K562 (cell line): ENCODE data around the gene TTLL10. TPM values are rescaled to one million over a fixed set of nuclear protein-coding genes. Genes with fewer than 3 reads are reported as not detected.

Source experiments
- BRF2 ChIP-seq: IDR thresholded peaks from 3 replicates; pipeline ENCODE4 v1.6.1; 2011; ENCODE audit warnings: borderline replicate concordance, mild to moderate bottlenecking; ENCODE audit not compliant: insufficient read length, insufficient read depth
- GABPA ChIP-seq: fragments of 200-800 bp; sonication (Bioruptor generic); conservative IDR thresholded peaks from 2 replicates; pipeline ENCODE4 v1.6.1; 2016; ENCODE audit warnings: low read depth, missing genetic modification characterization, missing compliant biosample characterization
- HBP1 ChIP-seq: fragments of 450-650 bp; formaldehyde crosslinking; IDR thresholded peaks from 2 replicates; pipeline ENCODE4 v1.4.0; 2022; ENCODE audit warnings: missing genetic modification characterization
- KDM1A ChIP-seq, 2 experiments: fragments of 450-650 bp; IDR thresholded peaks; 2 replicates each; pipeline ENCODE4 v1.6.1; 2016; ENCODE audit warnings: mild to moderate bottlenecking in 2 of 2
- MTA2 ChIP-seq: fragments of 450-650 bp; IDR thresholded peaks from 2 replicates; pipeline ENCODE4 v1.6.1; 2016; ENCODE audit warnings: low read depth
- PRDM10 ChIP-seq: fragments of 450-650 bp; IDR thresholded peaks from 2 replicates; pipeline ENCODE4 v1.6.1; 2018; ENCODE audit not compliant: partially characterized antibody
- SRSF7 ChIP-seq: fragments of 200-400 bp; formaldehyde crosslinking; optimal IDR thresholded peaks from 2 replicates; pipeline ENCODE3; 2017; ENCODE audit warnings: mild to moderate bottlenecking, low read depth, low read length
- VEZF1 ChIP-seq: fragments of 200-800 bp; sonication (Bioruptor generic); IDR thresholded peaks from 2 replicates; pipeline ENCODE4 v1.6.1; 2017; ENCODE audit warnings: missing genetic modification characterization, missing compliant biosample characterization
- ZBTB11 ChIP-seq, 3 experiments: fragments of 200-800 bp in 1 of 3; fragments of 250-450 bp in 1 of 3; fragments of 450-650 bp in 1 of 3; sonication (Bioruptor Pico) in 1 of 3; sonication (Bioruptor generic) in 1 of 3; formaldehyde crosslinking in 1 of 3; IDR thresholded peaks; 2 replicates each; pipeline versions ENCODE4 v1.6.1 to v1.8.0; 2016 to 2022; ENCODE audit warnings: mild to moderate bottlenecking in 2 of 3, missing genetic modification characterization in 2 of 3, missing compliant biosample characterization in 1 of 3, moderate library complexity in 1 of 3
- ZFX ChIP-seq: sonication (generic); formaldehyde crosslinking; IDR thresholded peaks from 2 replicates; pipeline ENCODE4 v1.8.0; 2022; ENCODE audit warnings: mild to moderate bottlenecking, missing genetic modification reagents, moderate library complexity
- polyA plus RNA-seq, 8 experiments: library from polyadenylated mRNA; depleted of rRNA in 4 of 8; stranded (reverse) in 5 of 8; unstranded in 3 of 8; fragments of >200 nt; fragmentation: Nextera tagmentation in 2 of 8; fragmentation: Illumina TruSeq in 1 of 8; extraction: Ambion mirVana in 2 of 8; extraction: Trizol in 1 of 8; gene quantifications; 2 replicates each; pipeline versions ENCODE4 v1.2.1 to v1.2.3, GENCODE V29; 2011 to 2014; ENCODE audit warnings: inconsistent platforms in 1 of 8, missing spikeins in 1 of 8
- total RNA-seq, 7 experiments: library from RNA; depleted of rRNA in 6 of 7; stranded (reverse); fragments of >200 nt in 6 of 7; fragmentation: Illumina TruSeq in 2 of 7; extraction: Trizol in 2 of 7; gene quantifications; 2 replicates each; pipeline versions ENCODE4 v1.2.1 to v1.2.3, GENCODE V29; 2011 to 2021; ENCODE audit warnings: low replicate concordance in 1 of 7

TTLL10 gene
- total and polyA plus RNA-seq, 9 of the 15 experiments (the other 6 are each of a cell fraction or from before 2014, with no cell fraction given): not detected

- no peak for TF ChIP-seq ZBTB11 (CRISPR knock-in tag; IDR thresholded peaks at IDR 0.05)
- TF ChIP-seq PRDM10: peak; percentile 28
- TF ChIP-seq BRF2: no peak
- no peak for TF ChIP-seq SRSF7
- TF ChIP-seq HBP1: no peak
- peak; percentile 58 for TF ChIP-seq VEZF1 (CRISPR knock-in tag)
- TF ChIP-seq ZFX (CRISPR knock-in tag): 0 out of 2 replicates have a peak, but pooled peaks have one; percentile 19
- TF ChIP-seq KDM1A (IDR thresholded peaks at IDR 0.05): no peak
- TF ChIP-seq MTA2: no peak
- 0 out of 2 replicates have a peak, but pooled peaks have one; percentile 32 for TF ChIP-seq GABPA (tag)
- TF ChIP-seq, all 486 proteins: peak for 5
These were observed 36.2 kb upstream of the TTLL10 start (continued) for GRCh38 chr1:1137256-1138045.
